Stimulated activated CD4-positive, alpha-beta T cell treated with anti-CD3 and anti-CD28 coated beads, Interleukin-4, amount 100 ng/mL, for 48 hours (primary cell): ENCODE results near the gene ATP5F1D.
A peak's percentile ranks its signal among the peaks of the same experiment; 100 is the strongest.

Experiments used
- DNase-seq, 2 donors: peaks; one replicate each; pipeline ENCODE4 v3.0.0-alpha.2; 2020; ENCODE audit warnings: low read depth in 2 of 2

Gene ATP5F1D

DNA sequence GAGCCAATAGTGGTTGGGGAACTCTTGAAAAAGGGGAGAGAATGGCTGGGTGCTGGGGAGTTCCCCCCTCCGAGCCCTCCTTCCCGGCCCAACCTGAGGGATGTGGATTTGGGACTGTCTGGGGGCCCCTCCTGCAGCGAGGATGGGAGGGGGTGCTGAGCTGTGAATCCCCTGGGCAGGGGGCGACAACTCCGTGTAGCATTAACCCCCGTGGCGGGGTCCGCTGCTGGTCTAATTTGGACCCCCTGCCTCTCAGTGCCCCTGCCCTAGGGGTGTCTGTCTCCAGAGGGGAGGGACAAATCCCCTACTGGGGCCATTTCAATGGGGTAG lies 16.6 kb downstream of the ATP5F1D start:
- DNase-seq, result no peak

- no peak for DNase-seq
Observed at GRCh38 chr19:1258707-1259205, 17.2 kb downstream of the ATP5F1D start.

GRCh38 chr19:1259206-1259875 lies 17.8 kb downstream of the ATP5F1D start:
- peak in 1 of 2 donors; percentile 67 for DNase-seq

DNA sequence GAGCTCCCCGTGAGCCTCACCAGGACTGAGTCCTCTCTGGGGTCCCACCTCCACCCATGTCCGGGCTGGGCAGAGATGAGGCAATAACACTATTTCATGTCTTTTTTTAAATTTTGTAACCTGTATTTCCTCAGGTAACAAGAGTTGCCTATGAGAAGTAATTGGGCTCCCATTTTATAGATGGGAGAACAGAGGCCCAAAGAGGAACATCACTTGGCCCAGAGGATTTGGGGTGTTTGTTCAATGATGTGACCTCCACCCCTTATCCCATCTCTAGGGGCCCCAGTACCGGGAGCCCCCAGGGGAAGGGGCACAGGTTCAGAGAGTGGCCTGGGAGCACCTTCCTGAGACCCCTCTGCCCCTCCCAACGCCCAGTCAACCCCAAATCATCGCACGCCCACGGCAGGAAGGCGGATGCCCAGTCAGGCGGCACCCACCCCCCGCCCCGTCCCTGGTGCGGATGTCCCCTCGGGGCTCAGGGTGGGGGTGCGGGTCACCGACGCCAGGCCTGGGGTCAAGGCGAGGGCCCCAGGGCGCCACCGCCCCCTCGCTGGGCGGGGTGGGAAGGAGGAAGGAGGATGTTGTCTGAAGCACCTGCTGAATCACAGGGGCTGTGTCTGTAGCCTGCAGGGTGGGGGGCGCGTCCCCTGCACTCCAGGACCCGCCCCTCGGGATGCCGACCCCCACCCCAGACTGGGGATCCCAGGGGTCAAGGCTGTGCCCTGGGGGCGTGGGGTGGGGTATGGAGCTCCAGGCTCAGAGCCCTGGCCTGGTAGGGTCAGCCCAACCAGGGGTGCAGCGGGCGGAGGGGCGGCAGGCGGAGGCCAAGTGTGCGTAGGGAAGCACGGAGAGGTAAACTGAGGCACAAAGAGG lies 18.6 kb downstream of the ATP5F1D start:
- DNase-seq, result no peak

GRCh38 chr19:1260749-1261537 lies 19.4 kb downstream of the ATP5F1D start:
- peak; percentile 94 for DNase-seq

GRCh38 chr19:1261538-1261797 lies 19.9 kb downstream of the ATP5F1D start:
- DNase-seq, result no peak

DNA sequence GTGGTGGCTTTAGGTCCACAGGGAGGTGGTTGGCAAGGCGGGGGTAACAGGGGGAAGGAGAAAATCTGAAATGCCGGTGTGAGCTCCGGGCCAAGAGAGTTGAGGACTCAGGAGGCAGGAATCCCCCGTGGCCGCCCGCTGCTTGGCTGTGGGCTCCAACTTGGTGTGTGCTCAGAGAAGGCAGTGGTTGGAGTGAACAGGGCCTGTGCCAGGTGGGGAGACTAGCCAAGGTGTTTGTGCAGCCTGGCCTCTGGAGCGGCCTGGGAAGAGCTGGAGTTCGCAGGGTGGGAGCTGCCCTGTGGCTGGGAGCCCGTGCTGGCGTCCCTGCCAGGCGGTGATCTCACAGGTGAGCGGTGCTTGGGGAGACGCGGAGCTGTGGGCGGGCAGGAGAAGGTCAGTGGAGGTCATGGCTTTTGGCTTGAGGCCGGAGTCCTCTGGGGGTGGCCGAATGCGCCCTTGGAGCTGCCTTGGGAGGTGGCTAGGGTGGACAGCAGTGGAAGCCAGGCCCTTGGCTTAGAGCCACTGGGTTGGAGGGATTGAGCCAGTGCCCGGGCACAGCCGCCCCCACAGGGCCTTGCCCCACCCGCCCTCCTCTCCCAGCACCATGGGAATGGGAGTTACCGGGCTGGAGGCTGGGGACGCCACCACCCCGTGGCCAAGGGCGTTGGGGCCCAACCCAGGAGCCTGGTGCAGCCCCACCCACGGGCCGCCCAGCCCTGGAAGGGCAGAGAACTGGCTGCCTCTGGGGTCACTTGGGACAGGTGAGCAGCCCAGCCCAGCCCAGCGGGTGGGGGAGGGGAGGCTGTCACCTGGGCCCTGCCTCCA lies 20.5 kb downstream of the ATP5F1D start:
- DNase-seq, result no peak

DNA sequence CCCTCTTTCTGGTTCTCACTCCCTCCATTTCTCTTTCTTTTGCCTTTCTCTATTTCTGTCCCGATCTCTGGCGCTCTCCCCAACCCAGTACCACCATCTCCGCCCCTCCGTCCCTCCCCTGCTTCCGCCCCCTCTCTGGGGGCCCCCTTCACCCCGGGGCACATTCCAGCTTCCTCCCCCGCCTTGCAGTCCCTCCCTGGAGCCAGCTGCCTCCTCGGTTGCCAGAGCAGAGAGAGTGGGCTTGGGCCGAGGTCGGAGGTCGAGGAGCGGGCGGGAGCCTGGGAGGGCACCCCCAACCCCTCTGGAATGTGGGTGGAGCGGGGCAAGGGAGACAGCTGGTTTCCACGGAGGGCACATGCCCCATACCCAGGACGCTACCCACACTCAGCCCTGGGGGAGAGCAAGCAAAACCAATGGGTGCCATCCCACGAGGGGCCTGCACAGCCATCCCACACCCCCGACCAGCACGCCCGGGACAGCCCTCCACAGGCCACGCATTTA lies 21.1 kb downstream of the ATP5F1D start:
- no peak for DNase-seq

- DNase-seq, result no peak
Observed at GRCh38 chr19:1263188-1263587, 21.6 kb downstream of the ATP5F1D start.

DNA sequence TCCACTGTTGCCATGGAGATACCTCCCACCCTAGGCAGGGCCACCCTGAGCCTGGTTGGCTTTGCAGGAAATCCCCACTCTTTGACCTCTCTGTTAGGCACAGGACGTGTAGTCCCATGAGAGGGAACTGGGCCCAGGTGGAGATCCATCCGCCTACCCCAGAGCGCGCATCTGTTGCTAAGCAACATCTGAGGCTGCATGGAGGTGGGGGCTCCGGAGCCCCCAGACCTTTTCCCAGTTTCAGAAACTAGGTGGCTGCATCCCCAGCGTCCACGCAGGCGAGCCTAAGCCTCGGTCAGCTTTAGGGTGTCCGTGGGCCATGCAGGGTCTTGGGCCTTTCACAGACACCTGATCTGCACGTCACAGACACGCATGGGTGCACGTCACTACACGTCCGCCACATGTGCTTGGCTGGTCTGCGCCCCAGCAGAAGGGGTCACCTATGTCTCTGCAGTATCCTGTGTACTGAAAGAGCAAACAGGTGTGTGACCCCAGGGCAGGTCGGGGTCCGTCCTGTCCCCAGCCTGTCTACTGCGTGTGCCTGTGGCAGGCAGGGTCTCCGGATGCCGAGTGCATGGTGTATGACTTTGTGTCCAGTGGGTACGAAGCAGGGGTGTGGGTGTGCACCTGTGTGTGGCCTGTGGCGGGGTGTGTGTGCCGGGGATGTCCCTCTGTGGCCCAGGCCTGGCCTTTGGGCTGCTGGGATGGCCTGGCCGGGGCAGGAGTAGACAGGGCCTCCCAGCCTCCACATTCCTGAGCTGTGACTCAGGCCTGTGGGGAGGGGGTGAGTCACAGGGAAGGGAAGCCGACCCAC lies 23.5 kb downstream of the ATP5F1D start:
- DNase-seq, result no peak

- DNase-seq, result no peak
Observed at GRCh38 chr19:1265615-1266128, 24.1 kb downstream of the ATP5F1D start.

GRCh38 chr19:1266129-1266915 lies 24.8 kb downstream of the ATP5F1D start:
- DNase-seq, result peak; percentile 80

DNA sequence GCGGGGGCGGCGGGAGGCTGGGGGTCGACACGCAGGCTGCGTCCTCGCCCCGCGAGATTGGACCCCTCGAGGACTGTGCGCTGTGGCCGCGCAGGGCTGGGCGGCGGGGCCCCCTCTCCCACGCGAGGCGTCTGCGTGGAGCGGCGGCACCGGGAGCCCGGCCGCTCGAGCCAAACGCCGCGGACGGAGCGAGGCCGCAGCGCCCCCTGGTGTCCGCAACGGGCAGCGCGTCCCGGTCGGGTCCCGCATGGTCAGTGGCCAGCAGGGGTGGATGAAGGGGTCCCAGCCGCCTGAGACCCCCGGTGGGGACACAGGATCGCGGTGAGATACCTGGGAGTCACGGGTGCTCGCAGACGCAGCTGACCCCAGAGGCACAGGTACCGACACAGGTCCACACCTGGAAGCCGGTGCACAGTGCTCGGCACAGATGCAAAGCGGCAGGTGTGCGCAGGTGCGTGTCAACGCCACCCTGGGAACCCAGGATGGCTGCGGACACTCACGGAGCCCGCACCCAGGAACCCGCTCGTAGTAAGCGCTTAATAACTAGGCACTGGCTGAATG lies 25.4 kb downstream of the ATP5F1D start:
- peak in 1 of 2 donors; percentile 55 for DNase-seq

DNA sequence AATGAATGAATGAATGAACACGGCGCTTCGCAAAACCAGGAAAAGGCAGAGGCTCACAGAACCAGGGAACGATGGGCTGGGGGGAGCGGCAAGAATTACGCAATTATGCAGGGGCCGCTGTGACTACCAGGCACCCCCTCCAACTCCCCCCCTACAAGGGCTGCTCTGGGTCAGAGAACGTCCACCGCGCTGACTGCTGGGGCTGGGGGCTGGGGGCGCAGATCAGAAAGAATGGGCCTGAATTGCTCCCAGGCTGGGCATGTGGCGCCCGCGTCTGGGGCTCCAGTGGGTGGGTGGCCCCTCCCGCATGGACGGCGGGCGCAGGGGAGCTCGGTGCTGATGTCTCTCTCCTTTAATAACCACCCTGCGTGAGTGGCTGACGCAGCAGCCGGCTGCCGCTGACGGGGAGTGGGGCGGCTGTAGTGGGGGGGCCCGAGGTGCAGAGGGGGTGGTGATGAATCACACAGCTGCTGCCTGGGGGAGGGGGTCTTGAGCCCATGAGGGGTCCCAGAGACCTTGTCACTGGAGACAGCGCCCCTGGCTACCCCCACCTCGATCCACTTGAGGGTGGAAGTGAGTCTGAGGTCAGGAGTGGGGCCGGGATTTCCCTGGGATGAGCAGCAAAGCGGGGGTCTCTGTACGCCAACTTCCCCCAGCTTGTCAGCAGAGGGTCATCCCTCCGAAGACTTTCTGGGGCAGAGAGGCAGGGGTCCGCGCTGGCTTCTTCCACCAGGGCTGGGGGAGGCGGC lies 26.1 kb downstream of the ATP5F1D start:
- no peak for DNase-seq

- no peak for DNase-seq
Observed at GRCh38 chr19:1268226-1269064, 26.9 kb downstream of the ATP5F1D start.

- peak; percentile 99 for DNase-seq
Observed at GRCh38 chr19:1269065-1269477, 27.5 kb downstream of the ATP5F1D start, which contains the start of gene CIRBP. CIRBP (plus strand) TSS chr19:1269332; CDS start chr19:1270934, 1,602 bp downstream.

GRCh38 chr19:1269478-1270212 lies 28.1 kb downstream of the ATP5F1D start:
- peak; percentile 79 to 83 for DNase-seq
